ENCODE results near the gene AVPR2. TPM values are rescaled to one million over a fixed set of nuclear protein-coding genes. Genes with fewer than 3 reads are reported as not detected.

AVPR2 gene
- total RNA-seq, 1 donor from 2014 or later = not detected

DNA sequence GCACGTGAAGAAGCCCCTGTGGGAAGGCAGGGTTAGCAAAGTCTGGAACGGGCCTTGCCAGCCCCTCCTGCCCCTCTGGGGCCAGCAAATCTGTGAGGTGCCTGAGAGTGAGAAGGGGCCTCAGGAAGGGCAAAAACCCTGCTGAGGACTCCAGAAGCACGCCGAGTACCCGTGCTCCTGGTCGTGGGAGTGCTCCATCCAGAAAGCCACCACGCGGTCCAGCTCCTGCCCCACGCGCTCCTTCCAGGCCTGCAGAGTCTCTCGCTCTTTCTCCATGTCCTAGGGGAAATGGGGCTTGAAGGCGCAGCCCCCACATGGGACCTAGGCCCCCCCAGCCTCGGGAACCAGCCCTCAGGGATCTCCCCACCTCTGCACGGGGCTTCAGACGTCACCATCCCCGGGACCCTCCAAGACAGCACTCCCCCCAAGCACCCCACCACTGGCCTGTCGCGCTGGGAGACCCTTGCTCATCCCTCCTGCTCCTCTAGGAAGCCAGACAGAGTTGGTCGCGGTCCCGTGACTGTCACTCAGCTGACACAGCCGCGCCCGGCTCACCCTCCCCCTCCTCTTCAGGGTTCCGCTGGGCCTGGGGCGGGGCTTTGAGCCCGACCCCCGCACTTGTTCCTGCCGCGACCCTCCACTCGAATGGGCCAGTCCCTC lies 39.8 kb downstream of the AVPR2 start, which contains the start of gene RENBP:
TSS of gene RENBP (minus strand) at position 504 of the 660 bp plus-strand sequence. CDS start at position 471, 33 bp downstream.
- Mint-ChIP-seq H3K4me1 (ENCODE audit: low read depth) (peaks cover 4% of the 10 kb centered on the region), H3K27ac (no peak within 1 kb of the TSS), H3K27me3 (no peaks in the 10 kb centered on the region), H3K36me3 (ENCODE audit: insufficient read depth) (peaks cover 6% of the 10 kb centered on the region), H3K9me3 (ENCODE audit: low read depth) (no peaks in the 10 kb centered on the region), H3K4me3 (ENCODE audit: low read depth) (no peak within 1 kb of the TSS)
- DNase-seq (ENCODE audit: low spot score, unreplicated experiment) = no peak
- TF ChIP-seq, protein P1, sequence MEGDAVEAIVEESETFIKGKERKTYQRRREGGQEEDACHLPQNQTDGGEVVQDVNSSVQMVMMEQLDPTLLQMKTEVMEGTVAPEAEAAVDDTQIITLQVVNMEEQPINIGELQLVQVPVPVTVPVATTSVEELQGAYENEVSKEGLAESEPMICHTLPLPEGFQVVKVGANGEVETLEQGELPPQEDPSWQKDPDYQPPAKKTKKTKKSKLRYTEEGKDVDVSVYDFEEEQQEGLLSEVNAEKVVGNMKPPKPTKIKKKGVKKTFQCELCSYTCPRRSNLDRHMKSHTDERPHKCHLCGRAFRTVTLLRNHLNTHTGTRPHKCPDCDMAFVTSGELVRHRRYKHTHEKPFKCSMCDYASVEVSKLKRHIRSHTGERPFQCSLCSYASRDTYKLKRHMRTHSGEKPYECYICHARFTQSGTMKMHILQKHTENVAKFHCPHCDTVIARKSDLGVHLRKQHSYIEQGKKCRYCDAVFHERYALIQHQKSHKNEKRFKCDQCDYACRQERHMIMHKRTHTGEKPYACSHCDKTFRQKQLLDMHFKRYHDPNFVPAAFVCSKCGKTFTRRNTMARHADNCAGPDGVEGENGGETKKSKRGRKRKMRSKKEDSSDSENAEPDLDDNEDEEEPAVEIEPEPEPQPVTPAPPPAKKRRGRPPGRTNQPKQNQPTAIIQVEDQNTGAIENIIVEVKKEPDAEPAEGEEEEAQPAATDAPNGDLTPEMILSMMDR (IDR thresholded peaks at IDR 0.05; ENCODE audit: unreplicated experiment) = no peak

DNA sequence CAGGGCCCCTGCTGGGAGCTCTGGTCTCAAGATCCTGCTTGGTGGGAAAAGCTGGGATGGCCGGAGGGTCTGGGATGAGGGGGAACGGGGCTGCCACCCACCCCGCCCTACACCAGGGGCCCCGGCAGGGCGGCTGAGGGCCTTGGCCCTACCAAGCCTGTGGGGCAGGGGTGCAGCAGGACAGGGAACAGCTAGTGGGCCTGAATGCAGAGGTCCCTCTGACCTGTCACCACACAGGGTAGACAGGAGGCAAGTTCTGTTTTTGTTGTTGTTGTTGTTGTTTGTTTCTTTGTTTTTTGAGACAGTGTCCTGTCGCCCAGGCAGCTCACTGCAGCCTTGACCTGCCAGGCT lies 40.3 kb downstream of the AVPR2 start:
- Mint-ChIP-seq H3K9me3 (ENCODE audit: low read depth) (no peaks in the 10 kb centered on the region), H3K4me3 (ENCODE audit: low read depth) (no peak overlapping the region), H3K4me1 (ENCODE audit: low read depth) (peaks cover 4% of the 10 kb centered on the region), H3K27me3 (no peaks in the 10 kb centered on the region), H3K27ac (no peak overlapping the region), H3K36me3 (ENCODE audit: insufficient read depth) (peaks cover 8% of the 10 kb centered on the region)
- TF ChIP-seq, protein P1 (IDR thresholded peaks at IDR 0.05; ENCODE audit: unreplicated experiment) = no peak
- DNase-seq (ENCODE audit: low spot score, unreplicated experiment) = no peak

DNA sequence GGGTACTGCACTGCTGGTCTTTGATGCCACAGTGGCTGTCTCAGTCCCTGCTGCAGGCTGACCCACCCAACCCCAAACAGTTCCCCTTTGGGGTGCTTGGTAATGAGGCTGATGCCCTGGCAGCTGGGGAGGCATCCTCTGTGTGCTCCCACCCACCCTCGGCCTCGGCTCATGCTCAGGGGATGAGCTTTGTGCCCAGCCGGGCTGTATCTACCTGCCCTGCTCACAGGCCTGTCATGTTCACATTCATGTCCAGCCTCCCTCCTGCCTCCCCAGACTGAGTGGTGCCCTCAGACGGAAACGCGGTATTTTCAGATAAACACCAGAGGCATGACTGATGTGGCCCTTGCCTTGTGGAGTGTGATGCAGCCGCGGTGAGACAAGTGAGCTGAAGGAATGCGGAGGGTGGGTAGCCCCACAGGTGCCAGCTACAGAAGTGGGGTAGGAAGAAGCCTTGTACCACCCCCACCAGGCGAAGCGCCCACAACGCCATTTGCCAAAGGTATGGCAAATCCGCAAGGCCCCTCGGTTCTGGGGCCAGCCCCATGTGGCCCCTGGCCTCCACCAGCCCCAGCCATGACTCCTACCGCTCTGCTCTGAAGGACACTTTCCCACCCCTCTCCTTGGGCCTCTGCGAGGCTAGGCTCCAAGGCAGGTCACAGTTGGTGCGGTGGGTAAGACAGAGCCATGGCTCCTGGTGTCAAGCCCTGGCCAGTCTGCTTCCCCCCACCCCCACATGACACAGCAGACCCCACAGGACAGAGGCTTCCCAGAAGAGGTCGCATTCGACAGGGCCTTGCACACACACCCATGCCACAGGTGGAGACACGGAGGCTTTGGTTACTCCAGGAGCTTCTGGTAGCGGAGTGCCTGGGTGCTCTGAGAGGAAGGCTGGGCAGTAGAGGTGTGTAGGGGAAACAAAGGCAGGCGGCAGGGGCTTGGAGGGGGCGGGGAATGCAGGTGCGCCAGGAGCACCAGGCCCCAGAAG lies 41.8 kb downstream of the AVPR2 start:
- no peak for DNase-seq (ENCODE audit: low spot score, unreplicated experiment)
- peaks cover 4% of the 10 kb centered on the region for H3K4me1 Mint-ChIP-seq (ENCODE audit: low read depth)
- H3K27ac Mint-ChIP-seq = no peak overlapping the region
- no peaks in the 10 kb centered on the region for H3K9me3 Mint-ChIP-seq (ENCODE audit: low read depth)
- TF ChIP-seq, protein P1 (IDR thresholded peaks at IDR 0.05; ENCODE audit: unreplicated experiment) = no peak
- no peak overlapping the region for H3K4me3 Mint-ChIP-seq (ENCODE audit: low read depth)
- peaks cover 19% of the 10 kb centered on the region for H3K36me3 Mint-ChIP-seq (ENCODE audit: insufficient read depth)
- no peaks in the 10 kb centered on the region for H3K27me3 Mint-ChIP-seq

DNA sequence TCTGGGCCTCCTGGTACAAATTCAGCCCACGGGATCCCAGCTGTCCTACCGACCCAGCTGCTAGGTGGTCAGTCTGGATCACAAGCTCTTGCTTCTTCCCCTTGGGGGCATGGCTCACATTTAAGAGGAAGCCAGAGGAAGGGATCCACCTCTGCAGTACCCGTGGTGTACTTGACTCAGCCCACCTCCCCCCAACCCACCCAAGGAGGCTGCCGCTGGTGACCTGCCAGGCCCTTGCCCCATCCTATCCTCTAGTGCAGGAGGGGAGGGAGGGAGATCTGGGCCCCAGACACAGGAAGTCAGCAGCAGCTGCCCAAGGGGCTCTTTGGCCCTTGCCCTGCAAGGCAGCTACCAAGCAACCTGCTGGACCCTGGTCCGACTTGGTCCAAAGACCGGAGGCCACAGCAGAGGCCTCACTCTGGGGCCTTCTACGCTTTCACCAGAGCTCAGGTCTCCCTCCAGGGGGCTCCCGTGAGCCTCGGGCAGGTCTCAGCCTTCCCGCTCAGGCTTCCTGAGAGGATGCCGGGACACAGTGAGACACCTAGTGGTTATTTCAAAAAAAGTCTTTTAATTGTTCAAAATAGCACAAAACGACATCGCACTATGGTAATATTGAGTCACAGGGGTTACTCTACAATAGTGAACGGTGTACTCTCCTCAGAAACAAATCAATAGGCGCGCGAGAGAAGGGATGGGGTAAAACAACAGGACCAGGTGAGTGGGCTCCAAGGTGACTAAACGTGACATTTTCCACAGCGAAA lies 42.7 kb downstream of the AVPR2 start:
- Mint-ChIP-seq H3K27ac (no peak overlapping the region), H3K4me3 (ENCODE audit: low read depth) (no peak overlapping the region), H3K36me3 (ENCODE audit: insufficient read depth) (peaks cover 22% of the 10 kb centered on the region), H3K4me1 (ENCODE audit: low read depth) (peaks cover 4% of the 10 kb centered on the region), H3K27me3 (no peaks in the 10 kb centered on the region), H3K9me3 (ENCODE audit: low read depth) (no peaks in the 10 kb centered on the region)
- TF ChIP-seq, protein P1 (IDR thresholded peaks at IDR 0.05; ENCODE audit: unreplicated experiment) = peak; percentile 88
- peak; percentile 71 for DNase-seq (ENCODE audit: low spot score, unreplicated experiment)

DNA sequence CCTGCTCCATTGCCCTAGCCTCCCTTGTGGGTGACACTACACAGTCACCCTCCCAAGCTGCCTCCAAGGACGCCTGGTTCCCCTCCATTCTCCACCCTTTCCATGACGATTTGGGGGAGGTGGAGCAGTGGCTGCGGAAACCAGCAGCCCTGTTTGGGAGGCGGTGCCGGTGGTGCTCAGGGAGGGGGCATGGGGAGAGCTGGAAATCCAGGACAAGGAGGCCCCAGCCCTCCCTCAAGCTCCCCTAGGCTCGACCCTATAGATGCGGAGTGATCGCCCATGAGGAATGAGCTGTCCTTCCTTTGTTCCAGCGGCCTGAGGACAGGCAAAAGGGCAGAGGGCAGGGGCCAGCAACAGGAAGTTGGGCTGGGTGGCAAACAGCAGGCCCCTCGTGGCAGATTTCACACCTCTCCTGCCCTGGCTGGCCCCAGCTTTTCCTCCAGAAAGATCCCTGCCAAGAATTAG lies 43.6 kb downstream of the AVPR2 start:
- Mint-ChIP-seq H3K27me3 (no peaks in the 10 kb centered on the region), H3K4me3 (ENCODE audit: low read depth) (no peak overlapping the region)

More for the DNA sequence above, 43.6 kb downstream of the AVPR2 start:
- Mint-ChIP-seq H3K4me1 (ENCODE audit: low read depth) (peaks cover 4% of the 10 kb centered on the region), H3K9me3 (ENCODE audit: low read depth) (no peaks in the 10 kb centered on the region), H3K36me3 (ENCODE audit: insufficient read depth) (peaks cover 22% of the 10 kb centered on the region), H3K27ac (peak overlapping the region; percentile 62)
- TF ChIP-seq, protein P1 (IDR thresholded peaks at IDR 0.05; ENCODE audit: unreplicated experiment) = no peak
- no peak for DNase-seq (ENCODE audit: low spot score, unreplicated experiment)

Measured in progenitor cell of endocrine pancreas (in vitro differentiated cells).